Heart right ventricle (tissue), 16 donors: ENCODE data around the gene FRY. TPM values are rescaled to one million over a fixed set of nuclear protein-coding genes. Genes with fewer than 3 reads are reported as not detected.

Experiments
- ATAC-seq, 8 donors: fragments of 200-7000 bp; cut with Tn5 transposase; one replicate each; pipeline ENCODE4 v1.9.1; 2020; ENCODE audit warnings: mild to moderate bottlenecking in 8 of 8, moderate library complexity in 8 of 8, moderate number of reproducible peaks in 1 of 8
- DNase-seq, 2 donors: peaks; one replicate each; pipeline ENCODE4 v3.0.0-alpha.2; 2020
- H3K27ac ChIP-seq, 10 donors: fragments of 200-600 bp; sonication (generic) in 2 of 10; one replicate each; pipeline versions ENCODE4 v1.5.0 to v1.8.0; 2020 to 2022; ENCODE audit warnings: mild to moderate bottlenecking in 3 of 10
- H3K27me3 ChIP-seq, 7 donors: fragments of 200-600 bp; one replicate each; pipeline ENCODE4 v1.8.0; 2021 to 2022; ENCODE audit warnings: mild to moderate bottlenecking in 2 of 7
- H3K36me3 ChIP-seq, 9 donors: fragments of 200-600 bp; sonication (generic) in 1 of 9; one replicate each; pipeline versions ENCODE4 v1.5.0 to v1.8.0; 2020 to 2022; ENCODE audit warnings: mild to moderate bottlenecking in 2 of 9
- H3K4me1 ChIP-seq, 9 donors: fragments of 200-600 bp; sonication (generic) in 1 of 9; one replicate each; pipeline versions ENCODE4 v1.5.0 to v1.8.0; 2020 to 2022; ENCODE audit warnings: mild to moderate bottlenecking in 4 of 9
- H3K4me3 ChIP-seq, 10 donors: fragments of 200-600 bp; sonication (generic) in 2 of 10; one replicate each; pipeline versions ENCODE4 v1.5.0 to v1.8.0; 2020 to 2022; ENCODE audit warnings: mild to moderate bottlenecking in 7 of 10, moderate library complexity in 2 of 10
- H3K9me3 ChIP-seq, 11 donors: fragments of 200-600 bp in 10 of 11; sonication (generic) in 2 of 11; one replicate each; pipeline versions ENCODE4 v1.5.0 to v1.8.0; 2013 to 2022; ENCODE audit warnings: mild to moderate bottlenecking in 2 of 11, control low read depth in 1 of 11, moderate library complexity in 1 of 11
- WGBS, 2 donors: extraction: QIAGEN DNeasy Blood & Tissue Kit; methylation state at CpG; one replicate each; pipeline ENCODE4 v1.1.7; 2013; ENCODE audit warnings: inconsistent platforms in 1 of 2; 5-methylcytosine and 5-hydroxymethylcytosine counted together
- intact Hi-C, 10 donors: fragments of 100-400 bp; cut with DNase I; formaldehyde crosslinking; loops; one replicate each; pipeline versions ENCODE4 v1.11.1 to v1.14.2; 2022
- polyA plus RNA-seq, 2 donors: library from polyadenylated mRNA; stranded (reverse); fragments of 200-250 nt; gene quantifications; one replicate each; pipeline ENCODE4 v1.2.3, GENCODE V29; 2013
- total RNA-seq, 10 donors: library from RNA; stranded (reverse); fragmentation: NEBNext Ultra II Directional in 3 of 10; extraction: Animal tissue kit (Norgen Biotek cat#: 25700) in 3 of 10; gene quantifications; one replicate each; pipeline versions ENCODE4 v1.2.1 to v1.2.4, GENCODE V29; 2021 to 2023
- TF ChIP-seq, protein P1 (sequence below), 9 donors: fragments of 200-600 bp; sonication (generic) in 2 of 9; IDR thresholded peaks; one replicate each; pipeline versions ENCODE4 v1.5.0 to v1.8.0; 2021 to 2022; ENCODE audit warnings: antibody characterized with exemption in 9 of 9, mild to moderate bottlenecking in 5 of 9, moderate library complexity in 1 of 9
- donor health status: Arrhythmogenic right ventricular cardiomyopathy.
- donor health status: ischemic (EF 13 %, LVEDD 7.1; RV severe dilation, severe dysfunction).
- donor health status: healthy with polysubstance abuse.
- donor health status: DM: no; HTN: yes; CAD: no.
- donor health status: DM: no; HTN: no; CAD: no.
- donor health status: ischemic (EF 25% LVEDD 6.9; RV normal size, moderate dysfunction).
- donor health status: ischemic (EF 25% LVEDD 5.7; RV mildly dilated, moderate dysfunction).
- donor health status: healthy.
- donor health status: DM: yes; HTN: yes; CAD: no.
- donor health status: Ischemic cardiomyopathy.
- donor health status: ischemic (EF 35%, LVEDD 5.7; RV mildly dilated, moderate dysfunction).
- donor health status: nonischemic (EF 11% LVEDD 7.7; RV severe dilation, severe dysfunction).
- donor health status: DM: yes; HTN: yes; CAD: no.
- donor health status: PGD.
- donor health status: ischemic (EF 29% LVEDD 5.4; RV normal size, mild dysfunction).
- donor health status: nonischemic (EF 23%, LVEDD 6.1; RV moderate dilation, normal function).

The FRY gene
- total and polyA plus RNA-seq, 12 donors, result 24.9 to 268 (median 207) TPM

DNA sequence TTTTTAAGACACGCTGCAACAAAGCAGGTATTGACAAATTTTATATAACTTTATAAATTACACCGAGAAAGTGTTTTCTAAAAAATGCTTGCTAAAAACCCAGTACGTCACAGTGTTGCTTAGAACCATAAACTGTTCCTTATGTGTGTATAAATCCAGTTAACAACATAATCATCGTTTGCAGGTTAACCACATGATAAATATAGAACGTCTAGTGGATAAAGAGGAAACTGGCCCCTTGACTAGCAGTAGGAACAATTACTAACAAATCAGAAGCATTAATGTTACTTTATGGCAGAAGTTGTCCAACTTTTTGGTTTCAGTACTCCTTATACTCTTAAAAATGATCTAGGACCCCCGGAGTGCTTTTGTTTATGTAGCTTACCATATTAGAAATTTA is 284.9 kb downstream of the FRY start:
- intact Hi-C loops, result loop anchor here in 5 of 10 donors (10.0 kb wide), 1 partner anchor 492 kb away; no protein-coding TSS in a partner anchor
- peaks cover 0 to 37% (median 5%) of the 10 kb centered on the region in 9 donors for H3K4me1 ChIP-seq
- TF ChIP-seq, protein P1, sequence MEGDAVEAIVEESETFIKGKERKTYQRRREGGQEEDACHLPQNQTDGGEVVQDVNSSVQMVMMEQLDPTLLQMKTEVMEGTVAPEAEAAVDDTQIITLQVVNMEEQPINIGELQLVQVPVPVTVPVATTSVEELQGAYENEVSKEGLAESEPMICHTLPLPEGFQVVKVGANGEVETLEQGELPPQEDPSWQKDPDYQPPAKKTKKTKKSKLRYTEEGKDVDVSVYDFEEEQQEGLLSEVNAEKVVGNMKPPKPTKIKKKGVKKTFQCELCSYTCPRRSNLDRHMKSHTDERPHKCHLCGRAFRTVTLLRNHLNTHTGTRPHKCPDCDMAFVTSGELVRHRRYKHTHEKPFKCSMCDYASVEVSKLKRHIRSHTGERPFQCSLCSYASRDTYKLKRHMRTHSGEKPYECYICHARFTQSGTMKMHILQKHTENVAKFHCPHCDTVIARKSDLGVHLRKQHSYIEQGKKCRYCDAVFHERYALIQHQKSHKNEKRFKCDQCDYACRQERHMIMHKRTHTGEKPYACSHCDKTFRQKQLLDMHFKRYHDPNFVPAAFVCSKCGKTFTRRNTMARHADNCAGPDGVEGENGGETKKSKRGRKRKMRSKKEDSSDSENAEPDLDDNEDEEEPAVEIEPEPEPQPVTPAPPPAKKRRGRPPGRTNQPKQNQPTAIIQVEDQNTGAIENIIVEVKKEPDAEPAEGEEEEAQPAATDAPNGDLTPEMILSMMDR (IDR thresholded peaks at IDR 0.05), result no peak
- DNase-seq, result no peak
- no peak for ATAC-seq
- peak overlapping the region in 6 of 10 donors; percentile 70 to 97 (median 80) for H3K4me3 ChIP-seq
- peak overlapping the region in 4 of 10 donors; percentile 92 to 100 (median 96) for H3K27ac ChIP-seq
- H3K36me3 ChIP-seq, result no peaks in the 10 kb centered on the region
- H3K27me3 ChIP-seq, result no peaks in the 10 kb centered on the region
- 71 to 74% methylated on average over 6 of the region's 6 CpGs for WGBS, 2 donors
- no peaks in the 10 kb centered on the region for H3K9me3 ChIP-seq

DNA sequence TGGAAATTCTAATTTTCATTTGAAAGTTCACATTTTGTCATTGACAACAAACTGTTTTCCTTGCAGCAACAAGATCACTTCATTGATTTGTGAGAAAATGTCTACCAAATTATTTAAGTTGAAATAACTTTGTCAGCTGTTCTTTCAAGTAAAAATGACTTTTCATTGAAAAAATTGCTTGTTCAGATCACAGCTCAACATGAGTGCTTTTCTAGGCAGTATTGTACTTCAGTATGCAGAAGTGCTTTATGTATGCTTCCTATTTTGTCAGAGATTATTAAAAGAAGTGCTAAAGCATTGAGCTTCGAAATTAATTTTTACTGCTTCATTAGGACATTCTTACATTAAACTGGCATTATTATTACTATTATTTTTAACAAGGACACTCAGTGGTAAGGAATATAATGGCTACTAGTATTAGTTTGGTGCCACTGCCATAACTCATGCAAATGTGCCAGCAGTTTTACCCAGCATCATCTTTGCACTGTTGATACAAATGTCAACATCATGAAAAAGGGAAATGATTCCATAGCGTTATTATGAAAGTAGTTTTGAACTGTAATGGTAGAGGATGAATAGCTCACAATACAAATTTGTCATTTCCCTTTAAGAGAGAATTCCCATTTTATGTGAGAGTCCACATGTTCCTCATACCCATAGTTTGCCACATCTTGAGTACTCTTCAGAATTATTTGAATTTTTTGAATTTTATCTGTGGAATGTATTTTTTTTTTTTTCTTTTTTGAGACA is 286.3 kb downstream of the FRY start:
- Histone ChIP-seq H3K27me3 (no peaks in the 10 kb centered on the region), H3K9me3 (no peaks in the 10 kb centered on the region), H3K4me3 (no peak overlapping the region), H3K4me1 (peaks cover 0 to 37% (median 5%) of the 10 kb centered on the region in 9 donors), H3K27ac (peak overlapping the region in 1 of 10 donors; percentile 100), H3K36me3 (no peaks in the 10 kb centered on the region)
- DNase-seq, result no peak
- ATAC-seq, result no peak
- TF ChIP-seq, protein P1 (IDR thresholded peaks at IDR 0.05), result no peak
- intact Hi-C loops, result loop anchor here in 5 of 10 donors (10.0 kb wide), 1 partner anchor 493 kb away; no protein-coding TSS in a partner anchor
- 88 to 94% methylated on average over 2 of the region's 2 CpGs for WGBS, 2 donors

DNA sequence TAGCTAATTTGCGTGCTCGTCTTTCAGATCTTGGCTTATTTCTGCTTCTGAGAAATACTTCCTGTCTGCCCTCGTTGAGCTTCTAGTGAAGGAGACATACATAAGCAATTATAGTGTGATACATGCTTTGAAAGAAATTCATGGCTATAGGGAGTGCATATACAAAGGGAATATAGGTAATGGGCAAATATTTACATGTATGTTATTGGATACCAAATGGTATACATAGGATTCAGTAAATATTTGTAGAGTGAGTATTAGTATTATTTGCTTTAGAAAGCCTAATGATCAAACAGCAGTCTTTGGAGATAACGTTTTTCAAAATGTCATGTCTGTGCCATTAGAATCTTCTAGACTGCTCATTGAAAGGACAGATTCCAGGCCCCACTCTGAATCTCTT is 289.0 kb downstream of the FRY start:
- no peaks in the 10 kb centered on the region for H3K36me3 ChIP-seq
- H3K27me3 ChIP-seq, result no peaks in the 10 kb centered on the region
- H3K27ac ChIP-seq, result no peak overlapping the region
- TF ChIP-seq, protein P1 (IDR thresholded peaks at IDR 0.05), result no peak
- no peaks in the 10 kb centered on the region for H3K9me3 ChIP-seq
- 90 to 92% methylated on average over 4 of the region's 4 CpGs for WGBS, 2 donors
- no peak overlapping the region for H3K4me3 ChIP-seq
- ATAC-seq, result no peak
- H3K4me1 ChIP-seq, result peaks cover 0 to 27% (median 2%) of the 10 kb centered on the region in 9 donors
- intact Hi-C loops, result loop anchor here in 1 of 10 donors (10.0 kb wide), 1 partner anchor 104 kb away; the partner anchor contains the start of gene N4BP2L1
- DNase-seq, result no peak

DNA sequence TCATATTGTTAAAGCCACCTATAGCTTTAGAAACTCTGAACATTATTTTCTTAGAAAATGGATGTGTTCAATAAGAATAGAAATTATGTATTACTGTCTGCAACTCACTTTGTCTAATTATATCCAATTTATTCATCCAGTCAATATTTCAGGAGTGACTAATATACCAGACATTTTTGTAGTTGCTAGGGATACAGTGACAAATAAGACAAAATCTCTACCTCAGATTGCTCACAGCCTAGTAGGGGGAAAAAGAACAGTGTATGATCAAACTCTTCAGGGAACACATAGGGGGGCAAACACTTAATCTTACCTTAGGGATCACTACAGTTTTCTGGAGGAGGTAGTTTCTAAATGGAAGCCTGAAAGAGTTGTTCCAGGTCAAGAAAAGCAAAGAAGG is 292.3 kb downstream of the FRY start:
- Histone ChIP-seq H3K4me3 (no peak overlapping the region), H3K27me3 (no peaks in the 10 kb centered on the region), H3K9me3 (no peaks in the 10 kb centered on the region), H3K27ac (no peak overlapping the region), H3K4me1 (no peaks in the 10 kb centered on the region), H3K36me3 (peaks cover 0 to 14% (median 0%) of the 10 kb centered on the region in 9 donors)
- DNase-seq (no peak), ATAC-seq (no peak)
- TF ChIP-seq, protein P1 (IDR thresholded peaks at IDR 0.05), result no peak
- intact Hi-C loops, result loop anchor here in 1 of 10 donors (10.0 kb wide), 1 partner anchor 101 kb away; the partner anchor contains the start of gene N4BP2L1
